Activated T-cell treated with anti-CD3 and anti-CD28 coated beads, Interleukin-2, amount 50 U/mL, for 72 hours (primary cell): Measurements from ENCODE around the gene IST1. TPM values are rescaled to one million over a fixed set of nuclear protein-coding genes. Genes with fewer than 3 reads are reported as not detected.
"Not testable (repeated sequence)": the region's sequence is repeated elsewhere in the genome, so short reads cannot be mapped to it uniquely, and the experiment has no call there.

Experiments used
- ATAC-seq, 2 donors: fragments of 150-1000 bp; cut with Tn5 transposase; replicated peaks in 1 of 2; 2 replicates each; pipeline ENCODE4 v1.10.0; 2021; ENCODE audit warnings: moderate library complexity in 2 of 2, mild to moderate bottlenecking in 1 of 2
- DNase-seq, 2 donors: peaks; one replicate each; pipeline ENCODE4 v3.0.0; 2021 to 2022; ENCODE audit warnings: mixed read lengths in 1 of 2
- H3K27ac Mint-ChIP-seq: one replicate; pipeline ENCODE4 v1.8.0; 2022; ENCODE audit warnings: mild to moderate bottlenecking, moderate library complexity, mixed read lengths
- H3K27me3 Mint-ChIP-seq: one replicate; pipeline ENCODE4 v1.8.0; 2022; ENCODE audit warnings: low read depth, mixed read lengths
- H3K36me3 Mint-ChIP-seq, 2 donors: one replicate each; pipeline ENCODE4 v1.8.0; 2022; ENCODE audit warnings: mixed read lengths in 2 of 2, mild to moderate bottlenecking in 1 of 2; ENCODE audit not compliant: insufficient read depth in 2 of 2
- H3K4me1 Mint-ChIP-seq: one replicate; pipeline ENCODE4 v1.8.0; 2022; ENCODE audit warnings: low read depth, mixed read lengths
- H3K4me3 Mint-ChIP-seq, 2 donors: one replicate each; pipeline ENCODE4 v1.8.0; 2022; ENCODE audit warnings: mild to moderate bottlenecking in 2 of 2, mixed read lengths in 2 of 2, moderate library complexity in 2 of 2
- H3K9me3 Mint-ChIP-seq, 2 donors: one replicate each; pipeline ENCODE4 v1.8.0; 2022; ENCODE audit warnings: mixed read lengths in 2 of 2
- total RNA-seq, 2 donors: library from RNA; stranded (reverse); gene quantifications; one replicate each; pipeline ENCODE4 v1.2.3, GENCODE V29; 2022

IST1 gene
- total RNA-seq, 2 donors from 2014 or later = 190 to 194 TPM

GRCh38 chr16:71885261-71885650 is 10.1 kb upstream of the IST1 start:
- Mint-ChIP-seq H3K27ac (no peak overlapping the region), H3K9me3 (no peaks in the 10 kb centered on the region)
- ATAC-seq = no peak

DNA sequence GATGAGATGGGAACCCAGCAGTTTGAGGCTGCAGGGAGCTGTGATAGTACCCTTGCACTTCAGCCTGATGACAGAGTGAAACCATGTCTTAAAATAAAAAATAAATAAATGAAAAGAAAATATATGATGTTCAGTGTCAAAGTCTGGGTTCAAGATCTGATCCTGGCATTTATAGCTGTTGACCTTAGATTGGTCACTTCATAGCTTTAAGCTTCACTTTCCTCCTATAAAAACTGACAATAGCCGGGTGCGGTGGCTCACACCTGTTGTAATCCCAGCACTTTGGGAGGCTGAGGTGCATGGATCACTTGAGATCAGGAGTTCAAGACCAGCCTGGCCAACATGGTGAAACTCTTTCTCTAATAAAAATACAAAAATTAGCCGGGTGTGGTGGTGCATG is 6.2 kb upstream of the IST1 start:
- no peak for ATAC-seq
- Mint-ChIP-seq H3K27me3 (peaks cover 12% of the 10 kb centered on the region), H3K36me3 (peaks cover 0 to 3% of the 10 kb centered on the region in 2 donors)

More at GRCh38 chr16:71885261-71885650, 10.1 kb upstream of the IST1 start:
- peaks cover 12% of the 10 kb centered on the region for H3K27me3 Mint-ChIP-seq
- H3K4me3 Mint-ChIP-seq = peak overlapping the region; percentile 94 to 99
- no peak for DNase-seq
- H3K4me1 Mint-ChIP-seq = peaks cover 46% of the 10 kb centered on the region
- peaks cover 4% of the 10 kb centered on the region in 2 donors for H3K36me3 Mint-ChIP-seq

GRCh38 chr16:71893888-71894228 is 1.5 kb upstream of the IST1 start:
- no peak overlapping the region for H3K27ac Mint-ChIP-seq
- H3K4me3 Mint-ChIP-seq = peak overlapping the region; percentile 89 to 98
- ATAC-seq (no peak), DNase-seq (no peak)
- peaks cover 31% of the 10 kb centered on the region for H3K4me1 Mint-ChIP-seq
- no peaks in the 10 kb centered on the region for H3K27me3 Mint-ChIP-seq
- no peaks in the 10 kb centered on the region for H3K9me3 Mint-ChIP-seq
- peaks cover 10% of the 10 kb centered on the region in 2 donors for H3K36me3 Mint-ChIP-seq

More for the DNA sequence above, 6.2 kb upstream of the IST1 start:
- no peak for DNase-seq
- Mint-ChIP-seq H3K9me3 (no peaks in the 10 kb centered on the region), H3K27ac (no peak overlapping the region), H3K4me1 (peaks cover 21% of the 10 kb centered on the region), H3K4me3 (no peak overlapping the region)

DNA sequence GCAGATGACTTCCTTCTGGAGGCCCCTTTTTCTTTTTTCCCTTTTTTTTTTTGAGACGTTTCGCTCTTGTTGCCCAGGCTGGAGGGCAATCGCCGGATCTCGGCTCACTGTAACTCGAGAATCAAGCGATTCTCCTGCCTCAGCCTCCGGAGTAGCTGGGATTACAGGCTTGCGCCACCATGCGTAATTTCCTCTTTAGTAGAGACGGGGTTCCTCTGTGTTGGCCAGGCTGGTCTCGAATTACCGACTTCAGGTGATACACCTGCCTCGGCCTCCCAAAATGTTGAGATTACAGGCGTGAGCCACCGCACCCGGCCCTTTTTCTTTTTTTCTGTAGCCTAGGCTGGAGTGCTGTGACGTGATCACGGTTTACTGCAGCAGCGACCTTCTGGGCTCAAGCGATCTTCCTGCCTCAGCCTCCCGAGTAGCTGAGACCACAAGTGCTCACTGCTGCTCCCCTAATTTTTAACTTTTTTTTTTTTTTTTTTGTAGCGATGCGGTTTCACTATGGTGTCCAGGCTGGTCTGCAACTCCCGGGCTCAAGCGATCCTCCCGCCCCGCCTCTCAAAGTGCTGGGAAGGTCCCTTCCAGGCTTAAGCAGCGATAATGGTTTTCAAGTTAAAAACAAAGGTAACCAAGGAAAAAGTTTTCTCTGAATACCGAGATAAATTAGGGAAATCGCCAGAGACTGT is 956 bp upstream of the IST1 start:
- peak overlapping the region; percentile 85 for H3K27ac Mint-ChIP-seq
- peaks cover 10% of the 10 kb centered on the region in 2 donors for H3K36me3 Mint-ChIP-seq
- H3K4me3 Mint-ChIP-seq = peak overlapping the region; percentile 89 to 98
- peak; percentile 32 to 41 for DNase-seq
- peak; percentile 3 to 5 for ATAC-seq
- no peaks in the 10 kb centered on the region for H3K9me3 Mint-ChIP-seq
- peaks cover 37% of the 10 kb centered on the region for H3K4me1 Mint-ChIP-seq
- no peaks in the 10 kb centered on the region for H3K27me3 Mint-ChIP-seq

GRCh38 chr16:71895679-71896365 is 491 bp downstream of the IST1 start:
- Mint-ChIP-seq H3K9me3 (no peaks in the 10 kb centered on the region), H3K27me3 (no peaks in the 10 kb centered on the region), H3K36me3 (peaks cover 10% of the 10 kb centered on the region in 2 donors), H3K4me1 (peaks cover 50% of the 10 kb centered on the region), H3K4me3 (peak overlapping the region; percentile 89 to 98), H3K27ac (peak overlapping the region; percentile 98)
- DNase-seq (no peak), ATAC-seq (peak; percentile 42 to 45)

DNA sequence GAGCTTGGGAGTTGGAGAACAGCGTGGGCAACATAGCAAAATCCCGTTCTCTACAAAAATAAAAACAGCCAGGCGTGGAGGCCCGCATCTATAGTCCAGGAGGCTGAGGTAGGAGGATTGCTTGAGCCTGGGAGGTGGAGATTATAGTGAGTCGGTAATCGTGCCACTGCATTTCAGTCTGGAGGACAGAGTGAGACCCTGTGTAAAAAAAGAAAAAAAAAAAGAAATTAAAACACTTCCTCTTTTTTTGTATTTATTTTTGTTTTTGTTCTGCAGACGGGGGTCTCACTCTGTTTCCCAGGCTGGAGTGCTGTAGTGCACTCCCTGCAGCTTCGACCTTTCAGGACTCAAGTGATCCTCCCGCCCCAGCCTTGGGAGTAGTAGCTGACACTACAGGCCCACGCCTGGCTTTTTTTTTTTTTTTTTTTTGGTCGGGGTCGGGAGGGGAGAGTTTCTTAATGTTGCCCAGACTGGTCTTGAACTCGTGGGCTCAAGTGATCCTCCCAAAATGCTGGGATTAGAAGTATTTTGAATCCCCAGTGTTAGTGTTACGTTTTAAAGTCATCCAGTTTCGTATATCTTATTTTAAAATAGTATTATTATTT is 1.5 kb downstream of the IST1 start:
- Mint-ChIP-seq H3K4me3 (peak overlapping the region; percentile 89 to 98), H3K27me3 (no peaks in the 10 kb centered on the region), H3K27ac (peak overlapping the region; percentile 87), H3K9me3 (no peaks in the 10 kb centered on the region), H3K36me3 (peaks cover 10% of the 10 kb centered on the region in 2 donors), H3K4me1 (peaks cover 59% of the 10 kb centered on the region)
- DNase-seq (no peak), ATAC-seq (no peak)

DNA sequence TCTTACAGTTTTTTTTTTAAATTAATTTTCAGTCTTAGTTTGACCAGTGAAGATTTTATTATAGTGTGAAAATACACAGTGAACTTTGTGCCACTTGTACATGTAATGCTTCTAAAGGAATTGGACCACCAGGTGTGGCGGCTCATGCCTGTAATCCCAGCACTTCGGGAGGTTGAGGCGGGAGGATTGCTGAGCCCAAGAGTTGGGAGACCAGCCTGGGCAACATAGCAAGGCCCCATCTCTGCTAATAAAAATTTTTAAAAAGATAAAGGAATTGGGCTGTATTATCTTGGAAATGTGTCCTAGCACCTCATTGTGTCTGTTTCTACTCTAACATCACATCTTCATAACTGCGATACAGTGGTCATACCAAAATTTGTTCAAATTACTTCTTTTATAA is 3.8 kb downstream of the IST1 start:
- ATAC-seq (no peak), DNase-seq (no peak)
- Mint-ChIP-seq H3K4me3 (peak overlapping the region; percentile 46 to 69), H3K4me1 (peaks cover 72% of the 10 kb centered on the region), H3K36me3 (peaks cover 10 to 13% of the 10 kb centered on the region in 2 donors), H3K27me3 (no peaks in the 10 kb centered on the region), H3K9me3 (no peaks in the 10 kb centered on the region), H3K27ac (peak overlapping the region; percentile 80)

DNA sequence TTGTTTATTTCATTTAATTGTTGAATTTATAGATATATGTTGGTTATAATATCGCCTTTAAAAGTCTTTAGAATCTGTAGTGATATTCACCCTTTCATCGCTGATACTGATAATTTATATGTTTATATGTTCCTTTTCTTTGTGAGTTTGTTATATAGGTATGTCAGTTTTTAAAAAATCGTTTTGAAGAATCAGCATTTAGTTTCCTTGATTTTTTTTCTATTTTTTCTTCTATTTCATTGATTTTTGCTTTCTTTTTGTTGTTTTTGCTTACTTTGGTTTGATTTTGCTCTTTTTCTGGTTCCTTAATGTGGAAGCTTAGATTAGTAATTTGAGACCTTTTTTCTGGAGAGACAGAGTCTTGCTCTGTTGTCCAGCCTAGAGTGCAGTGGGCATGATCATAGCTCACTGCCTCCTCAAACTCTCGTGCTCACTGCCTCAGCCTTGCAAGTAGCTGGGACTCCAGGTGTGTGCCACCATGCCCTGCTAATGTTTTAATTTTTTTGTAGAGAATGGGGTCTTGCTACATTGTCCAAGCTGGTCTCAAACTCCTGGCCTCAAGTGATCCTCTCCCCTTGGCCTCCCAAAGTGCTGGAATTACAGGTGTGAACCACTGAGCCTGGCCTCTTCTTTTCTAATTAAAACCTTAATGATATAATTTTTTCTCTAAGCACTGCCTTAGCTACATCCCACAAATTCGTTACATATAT is 7.5 kb downstream of the IST1 start:
- Mint-ChIP-seq H3K36me3 (peaks cover 0 to 9% of the 10 kb centered on the region in 2 donors), H3K27ac (peak overlapping the region; percentile 78)
- no peak for ATAC-seq

DNA sequence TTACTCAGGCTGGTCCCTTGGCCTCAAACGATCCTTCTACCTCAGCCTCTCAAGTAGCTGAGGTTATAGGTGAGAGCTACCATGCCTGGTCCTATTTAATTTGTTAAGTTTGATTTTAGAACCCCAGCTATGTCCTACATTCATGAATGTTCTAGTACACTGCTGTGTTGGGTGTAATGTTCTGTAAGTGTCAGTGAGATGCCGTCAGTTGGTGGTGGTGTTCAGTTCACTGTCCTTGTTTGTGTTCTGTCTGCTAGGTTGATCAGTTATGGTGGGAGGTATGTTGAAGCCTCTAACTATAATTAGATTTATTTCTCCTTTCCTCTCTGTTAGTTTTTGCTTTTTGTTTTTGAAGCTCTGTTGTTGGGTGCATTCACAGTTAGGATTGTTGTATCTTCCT is 8.3 kb downstream of the IST1 start:
- no peaks in the 10 kb centered on the region for H3K9me3 Mint-ChIP-seq
- H3K27me3 Mint-ChIP-seq = no peaks in the 10 kb centered on the region
- ATAC-seq (no peak), DNase-seq (no peak)
- peaks cover 0 to 11% of the 10 kb centered on the region in 2 donors for H3K36me3 Mint-ChIP-seq
- H3K27ac Mint-ChIP-seq = peak overlapping the region; percentile 78
- H3K4me1 Mint-ChIP-seq = peaks cover 91% of the 10 kb centered on the region
- H3K4me3 Mint-ChIP-seq = no peak overlapping the region

More for the DNA sequence above, 7.5 kb downstream of the IST1 start:
- Mint-ChIP-seq H3K4me1 (peaks cover 91% of the 10 kb centered on the region), H3K27me3 (no peaks in the 10 kb centered on the region), H3K9me3 (no peaks in the 10 kb centered on the region), H3K4me3 (peak overlapping the region in 1 of 2 donors; percentile 22)
- no peak for DNase-seq

DNA sequence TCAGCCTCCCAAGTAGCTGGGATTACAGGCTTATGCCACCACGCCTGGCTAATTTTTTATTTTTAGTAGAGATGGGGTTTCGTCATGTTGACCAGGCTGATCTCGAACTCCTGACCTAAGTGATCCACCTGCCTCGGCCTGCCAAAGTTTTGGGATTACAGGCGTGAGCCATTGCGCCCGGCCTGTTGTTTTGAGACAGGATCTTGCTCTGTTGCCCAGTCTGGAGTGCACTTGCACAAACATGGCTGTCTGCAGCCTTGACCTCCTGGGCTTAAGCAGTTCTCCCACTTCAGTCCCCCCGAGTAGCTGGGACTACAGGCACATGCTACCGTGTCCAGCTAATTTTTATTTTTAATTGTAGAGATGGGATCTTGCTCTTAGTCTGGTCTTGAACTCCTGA is 8.9 kb downstream of the IST1 start:
- Mint-ChIP-seq H3K9me3 (no peaks in the 10 kb centered on the region), H3K27ac (peak overlapping the region; percentile 42), H3K27me3 (no peaks in the 10 kb centered on the region), H3K4me1 (peaks cover 91% of the 10 kb centered on the region), H3K4me3 (no peak overlapping the region), H3K36me3 (peaks cover 0 to 11% of the 10 kb centered on the region in 2 donors)
- DNase-seq (no peak), ATAC-seq (no peak)

DNA sequence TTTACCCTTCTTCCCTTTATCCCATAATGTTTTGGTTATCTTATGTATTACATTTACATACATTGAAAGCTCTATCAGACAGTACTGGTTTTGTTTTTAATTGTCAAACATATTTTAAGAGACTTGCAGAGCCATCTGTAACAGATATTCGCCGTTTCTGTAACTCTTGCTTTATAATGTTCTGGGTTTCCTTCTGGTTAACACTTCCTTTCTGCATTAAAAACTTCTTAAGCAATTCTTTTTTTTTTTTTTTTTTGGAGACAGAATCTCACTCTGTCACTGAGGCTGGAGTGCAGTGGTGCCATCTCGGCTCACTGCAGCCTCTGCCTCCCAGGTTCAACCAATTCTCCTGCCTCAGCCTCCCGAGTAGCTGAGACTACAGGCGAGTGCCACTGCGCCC is 10.4 kb downstream of the IST1 start:
- H3K36me3 Mint-ChIP-seq = peaks cover 0 to 11% of the 10 kb centered on the region in 2 donors

GRCh38 chr16:71911121-71911520 is 15.8 kb downstream of the IST1 start:
- H3K27me3 Mint-ChIP-seq = no peaks in the 10 kb centered on the region
- H3K27ac Mint-ChIP-seq = no peak overlapping the region
- peaks cover 8 to 22% of the 10 kb centered on the region in 2 donors for H3K36me3 Mint-ChIP-seq
- peaks cover 78% of the 10 kb centered on the region for H3K4me1 Mint-ChIP-seq
- no peaks in the 10 kb centered on the region for H3K9me3 Mint-ChIP-seq
- no peak overlapping the region for H3K4me3 Mint-ChIP-seq
- DNase-seq (no peak), ATAC-seq (no peak)

More for the DNA sequence above, 10.4 kb downstream of the IST1 start:
- DNase-seq, H3K27me3 Mint-ChIP-seq, H3K9me3 Mint-ChIP-seq, ATAC-seq: not testable (repeated sequence)
- Mint-ChIP-seq H3K27ac (peak overlapping the region; percentile 99), H3K4me1 (peaks cover 86% of the 10 kb centered on the region), H3K4me3 (peak overlapping the region; percentile 52 to 83)
